Sigmoid colon (tissue), 7 donors: Measurements from ENCODE around the gene TMC1. TPM values are rescaled to one million over a fixed set of nuclear protein-coding genes. Genes with fewer than 3 reads are reported as not detected.

Experiments
- DNase-seq: peaks from one replicate; pipeline ENCODE4 v3.0.0-alpha.2; 2019
- H3K27ac ChIP-seq, 4 donors: fragments of 200-600 bp; sonication (generic); one replicate each; pipeline ENCODE4 v1.5.1; 2016 to 2019; ENCODE audit warnings: mild to moderate bottlenecking in 1 of 4
- H3K27me3 ChIP-seq, 3 donors: fragments of 200-600 bp; sonication (generic); one replicate each; pipeline ENCODE4 v1.5.1; 2019; ENCODE audit warnings: mild to moderate bottlenecking in 1 of 3
- H3K36me3 ChIP-seq, 4 donors: fragments of 200-600 bp; sonication (generic); one replicate each; pipeline ENCODE4 v1.5.1; 2016 to 2019
- H3K4me1 ChIP-seq, 4 donors: fragments of 200-600 bp; sonication (generic); one replicate each; pipeline ENCODE4 v1.5.1; 2017 to 2019
- H3K4me3 ChIP-seq, 4 donors: fragments of 200-600 bp; sonication (generic); one replicate each; pipeline ENCODE4 v1.5.1; 2017 to 2019; ENCODE audit warnings: mild to moderate bottlenecking in 2 of 4, moderate library complexity in 1 of 4
- H3K9me3 ChIP-seq, 4 donors: fragments of 200-600 bp in 3 of 4; sonication (generic) in 3 of 4; one replicate each; pipeline versions ENCODE4 v1.5.1 to v1.6.1; 2013 to 2019
- CTCF ChIP-seq, 4 experiments: fragments of 450-650 bp in 3 of 4; fragments of 200-600 bp in 1 of 4; IDR thresholded peaks; one replicate each; pipeline ENCODE4 v1.5.1; 2016 to 2019; ENCODE audit warnings: antibody characterized with exemption in 4 of 4, mild to moderate bottlenecking in 3 of 4, moderate library complexity in 2 of 4
- EP300 ChIP-seq, 4 donors: sonication (generic); formaldehyde crosslinking; IDR thresholded peaks; one replicate each; pipeline ENCODE4 v1.6.1; 2017; ENCODE audit warnings: antibody characterized with exemption in 4 of 4
- POLR2A ChIP-seq, 2 donors: fragments of 450-650 bp; IDR thresholded peaks; one replicate each; pipeline ENCODE4 v1.6.1; 2016; ENCODE audit warnings: antibody characterized with exemption in 2 of 2, mild to moderate bottlenecking in 2 of 2, moderate library complexity in 2 of 2
- POLR2AphosphoS5 ChIP-seq, 4 donors: sonication (generic); formaldehyde crosslinking; IDR thresholded peaks; one replicate each; pipeline ENCODE4 v1.6.1; 2017; ENCODE audit warnings: antibody characterized with exemption in 4 of 4
- WGBS, 2 donors: extraction: QIAGEN DNeasy Blood & Tissue Kit; methylation state at CpG; one replicate each; pipeline ENCODE4 v1.1.7; 2013; 5-methylcytosine and 5-hydroxymethylcytosine counted together
- intact Hi-C: fragments of 100-400 bp; cut with DNase I; formaldehyde crosslinking; loops from one replicate; pipeline ENCODE4 v1.15.1; 2023
- polyA plus RNA-seq, 3 donors: library from polyadenylated mRNA; stranded (reverse); fragments of 200-250 nt; gene quantifications; one replicate each; pipeline ENCODE4 v1.2.3, GENCODE V29; 2013
- total RNA-seq, 4 donors: library from RNA; depleted of rRNA; stranded (reverse); fragments of >200 nt; gene quantifications; one replicate each; pipeline ENCODE4 v1.1.0, GENCODE V29; 2016
- donor health status: healthy with polysubstance abuse.
- donor health status: Bipolar disorder and iron deficiency.
- donor health status: healthy.

Gene TMC1
- total and polyA plus RNA-seq, 7 donors = under 0.01 to 1.5 (median 0.51) TPM; not detected in 4

GRCh38 chr9:72596451-72597180, 75.2 kb downstream of the TMC1 start:
- peaks cover 0 to 15% (median 0%) of the 10 kb centered on the region in 4 donors for H3K4me1 ChIP-seq
- no peaks in the 10 kb centered on the region for H3K9me3 ChIP-seq
- no peaks in the 10 kb centered on the region for H3K36me3 ChIP-seq
- WGBS, 2 donors = 76 to 89% methylated on average over 6 of the region's 6 CpGs
- intact Hi-C loops = no loop called here
- H3K27me3 ChIP-seq = no peaks in the 10 kb centered on the region
- no peak overlapping the region for H3K4me3 ChIP-seq
- H3K27ac ChIP-seq = no peak overlapping the region
- DNase-seq = no peak
- TF ChIP-seq CTCF (IDR thresholded peaks at IDR 0.05) (no peak), POLR2AphosphoS5 (IDR thresholded peaks at IDR 0.05) (no peak), POLR2A (IDR thresholded peaks at IDR 0.05) (no peak), EP300 (IDR thresholded peaks at IDR 0.05) (no peak)

- H3K9me3 ChIP-seq = no peaks in the 10 kb centered on the region
- DNase-seq = no peak
- no peak overlapping the region for H3K27ac ChIP-seq
- H3K4me1 ChIP-seq = peaks cover 0 to 15% (median 0%) of the 10 kb centered on the region in 4 donors
- TF ChIP-seq CTCF (IDR thresholded peaks at IDR 0.05) (no peak), EP300 (IDR thresholded peaks at IDR 0.05) (no peak), POLR2A (IDR thresholded peaks at IDR 0.05) (no peak)
- no peaks in the 10 kb centered on the region for H3K36me3 ChIP-seq
- no peaks in the 10 kb centered on the region for H3K27me3 ChIP-seq
- WGBS, 2 donors = 92 to 96% methylated on average over 8 of the region's 8 CpGs
- no peak overlapping the region for H3K4me3 ChIP-seq
- intact Hi-C loops = no loop called here
Measured at GRCh38 chr9:72597181-72597517, 75.7 kb downstream of the TMC1 start.

GRCh38 chr9:72597601-72598000, 76.2 kb downstream of the TMC1 start:
- H3K4me3 ChIP-seq = no peak overlapping the region
- no peaks in the 10 kb centered on the region for H3K27me3 ChIP-seq
- intact Hi-C loops = no loop called here
- DNase-seq = no peak
- H3K9me3 ChIP-seq = no peaks in the 10 kb centered on the region
- peak in 1 of 4 donors; percentile 42 for TF ChIP-seq POLR2AphosphoS5 (IDR thresholded peaks at IDR 0.05)
- no peak for TF ChIP-seq EP300 (IDR thresholded peaks at IDR 0.05)
- H3K4me1 ChIP-seq = peaks cover 0 to 11% (median 0%) of the 10 kb centered on the region in 4 donors
- no peaks in the 10 kb centered on the region for H3K36me3 ChIP-seq
- H3K27ac ChIP-seq = no peak overlapping the region
- 87 to 94% methylated on average over 3 of the region's 3 CpGs for WGBS, 2 donors

GRCh38 chr9:72598639-72599038, 77.2 kb downstream of the TMC1 start:
- TF ChIP-seq EP300 (IDR thresholded peaks at IDR 0.05) = no peak
- no peak overlapping the region for H3K4me3 ChIP-seq

GRCh38 chr9:72599874-72600534, 78.6 kb downstream of the TMC1 start:
- no peak for DNase-seq
- Histone ChIP-seq H3K4me1 (peaks cover 0 to 13% (median 0%) of the 10 kb centered on the region in 4 donors), H3K9me3 (no peaks in the 10 kb centered on the region), H3K27ac (no peak overlapping the region), H3K4me3 (no peak overlapping the region), H3K36me3 (no peaks in the 10 kb centered on the region), H3K27me3 (no peaks in the 10 kb centered on the region)
- WGBS, 2 donors = 86% methylated on average over 5 of the region's 5 CpGs
- intact Hi-C loops = no loop called here
- TF ChIP-seq POLR2A (IDR thresholded peaks at IDR 0.05) (no peak), CTCF (IDR thresholded peaks at IDR 0.05) (no peak), POLR2AphosphoS5 (IDR thresholded peaks at IDR 0.05) (no peak), EP300 (IDR thresholded peaks at IDR 0.05) (no peak)

More at GRCh38 chr9:72598639-72599038, 77.2 kb downstream of the TMC1 start:
- 11 to 45% methylated on average over 3 of the region's 3 CpGs for WGBS, 2 donors
- Histone ChIP-seq H3K27ac (no peak overlapping the region), H3K9me3 (no peaks in the 10 kb centered on the region), H3K36me3 (no peaks in the 10 kb centered on the region), H3K27me3 (no peaks in the 10 kb centered on the region), H3K4me1 (peaks cover 0 to 13% (median 0%) of the 10 kb centered on the region in 4 donors)
- DNase-seq = no peak
- intact Hi-C loops = no loop called here
